GM06990 (cell line): ENCODE results near the gene MPHOSPH6.
"Not testable (repeated sequence)": the region's sequence is repeated elsewhere in the genome, so short reads cannot be mapped to it uniquely, and the experiment has no call there.

Experiments used
- DNase-seq: peaks from one replicate; pipeline ENCODE4 v3.0.0-alpha.2; 2011; ENCODE audit not compliant: insufficient read length; ENCODE audit errors: extremely low read depth
- H3K27me3 ChIP-seq: replicated peaks from 2 replicates; pipeline ENCODE4 v1.6.0; 2011; ENCODE audit warnings: low read length; ENCODE audit not compliant: control insufficient read depth, insufficient read depth
- H3K36me3 ChIP-seq: 2 replicates; pipeline ENCODE4 v1.5.1; 2011; ENCODE audit warnings: low read length; ENCODE audit not compliant: control insufficient read depth, insufficient read depth
- H3K4me3 ChIP-seq: replicated peaks from 2 replicates; pipeline ENCODE4 v1.5.1; 2011; ENCODE audit warnings: low read depth, mild to moderate bottlenecking, control low read depth, low read length
- TF ChIP-seq, protein P1 (sequence below): IDR thresholded peaks from 2 replicates; pipeline ENCODE4 v1.5.1; 2011; ENCODE audit warnings: low read length, control low read depth, mild to moderate bottlenecking, inconsistent platforms; ENCODE audit not compliant: insufficient read depth, poor library complexity, severe bottlenecking

The MPHOSPH6 gene

DNA sequence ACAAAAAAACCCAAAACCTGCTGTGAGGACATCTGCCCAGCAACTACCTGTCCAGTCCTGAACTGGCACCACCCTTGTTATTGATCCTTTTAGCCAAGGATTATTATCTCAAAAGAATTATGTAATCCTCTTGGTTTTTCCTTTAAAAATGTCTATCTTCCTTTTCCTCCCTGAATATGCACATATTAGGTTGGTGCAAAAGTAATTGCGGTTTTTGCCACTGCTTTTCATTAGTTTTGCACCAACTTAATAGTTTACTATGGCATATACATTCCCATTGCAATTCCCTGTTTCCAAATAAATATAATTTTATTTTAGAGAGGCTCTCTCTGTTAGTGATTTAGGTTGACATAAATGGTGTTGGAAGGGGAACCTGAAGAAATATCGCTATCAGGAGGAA, 51.3 kb downstream of the MPHOSPH6 start:
- Histone ChIP-seq H3K36me3 (no peaks in the 10 kb centered on the region), H3K4me3 (no peak overlapping the region), H3K27me3 (no peaks in the 10 kb centered on the region; the same call in 1 of the 2 replicates)
- TF ChIP-seq, protein P1, sequence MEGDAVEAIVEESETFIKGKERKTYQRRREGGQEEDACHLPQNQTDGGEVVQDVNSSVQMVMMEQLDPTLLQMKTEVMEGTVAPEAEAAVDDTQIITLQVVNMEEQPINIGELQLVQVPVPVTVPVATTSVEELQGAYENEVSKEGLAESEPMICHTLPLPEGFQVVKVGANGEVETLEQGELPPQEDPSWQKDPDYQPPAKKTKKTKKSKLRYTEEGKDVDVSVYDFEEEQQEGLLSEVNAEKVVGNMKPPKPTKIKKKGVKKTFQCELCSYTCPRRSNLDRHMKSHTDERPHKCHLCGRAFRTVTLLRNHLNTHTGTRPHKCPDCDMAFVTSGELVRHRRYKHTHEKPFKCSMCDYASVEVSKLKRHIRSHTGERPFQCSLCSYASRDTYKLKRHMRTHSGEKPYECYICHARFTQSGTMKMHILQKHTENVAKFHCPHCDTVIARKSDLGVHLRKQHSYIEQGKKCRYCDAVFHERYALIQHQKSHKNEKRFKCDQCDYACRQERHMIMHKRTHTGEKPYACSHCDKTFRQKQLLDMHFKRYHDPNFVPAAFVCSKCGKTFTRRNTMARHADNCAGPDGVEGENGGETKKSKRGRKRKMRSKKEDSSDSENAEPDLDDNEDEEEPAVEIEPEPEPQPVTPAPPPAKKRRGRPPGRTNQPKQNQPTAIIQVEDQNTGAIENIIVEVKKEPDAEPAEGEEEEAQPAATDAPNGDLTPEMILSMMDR, result no peak
- DNase-seq, result no peak

DNA sequence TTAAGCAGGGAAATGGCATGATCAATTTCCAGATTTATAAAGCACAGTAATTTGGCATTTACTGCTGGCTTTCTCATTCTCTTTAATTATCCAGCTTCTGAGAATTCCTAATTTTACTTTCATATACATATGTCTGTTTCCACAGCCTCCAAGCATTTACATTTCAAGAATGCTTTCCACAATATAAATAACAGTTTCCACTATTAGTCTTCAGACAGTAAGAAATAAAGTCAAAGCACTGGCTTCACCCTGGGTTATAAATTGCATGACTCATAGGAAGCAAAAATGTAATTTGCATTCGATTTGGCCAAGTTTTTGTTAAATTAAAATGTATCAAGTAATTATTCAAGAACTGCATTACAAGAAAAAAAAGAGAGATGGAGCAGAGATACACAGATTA, 53.5 kb downstream of the MPHOSPH6 start:
- TF ChIP-seq, protein P1, result no peak

DNA sequence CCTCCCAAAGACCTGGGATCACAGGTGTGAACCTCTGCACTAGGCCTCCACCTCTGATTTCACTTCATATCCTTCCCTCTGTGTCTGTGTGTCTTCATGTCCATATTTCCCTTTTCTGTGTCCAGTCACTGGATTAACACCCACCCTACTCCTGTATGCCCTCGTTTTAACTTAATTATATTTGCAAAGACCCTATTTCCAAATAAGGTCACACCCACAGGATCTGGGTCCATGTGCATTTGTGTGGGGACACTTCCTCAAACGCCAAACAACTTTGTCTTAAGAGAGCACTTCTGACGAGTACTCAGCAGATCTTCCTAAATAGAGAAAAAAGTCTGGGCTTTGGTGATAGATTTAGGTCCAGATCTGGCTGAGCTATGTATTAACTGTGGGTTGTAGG, 56.3 kb downstream of the MPHOSPH6 start:
- Histone ChIP-seq H3K36me3 (no peaks in the 10 kb centered on the region), H3K4me3 (no peak overlapping the region), H3K27me3 (no peaks in the 10 kb centered on the region; the same call in 1 of the 2 replicates)
- TF ChIP-seq, protein P1, result no peak
- DNase-seq, result no peak

More for the DNA sequence above, 53.5 kb downstream of the MPHOSPH6 start:
- Histone ChIP-seq H3K36me3 (no peaks in the 10 kb centered on the region), H3K4me3 (no peak overlapping the region), H3K27me3 (no peaks in the 10 kb centered on the region; the same call in 1 of the 2 replicates)
- DNase-seq, result no peak

DNA sequence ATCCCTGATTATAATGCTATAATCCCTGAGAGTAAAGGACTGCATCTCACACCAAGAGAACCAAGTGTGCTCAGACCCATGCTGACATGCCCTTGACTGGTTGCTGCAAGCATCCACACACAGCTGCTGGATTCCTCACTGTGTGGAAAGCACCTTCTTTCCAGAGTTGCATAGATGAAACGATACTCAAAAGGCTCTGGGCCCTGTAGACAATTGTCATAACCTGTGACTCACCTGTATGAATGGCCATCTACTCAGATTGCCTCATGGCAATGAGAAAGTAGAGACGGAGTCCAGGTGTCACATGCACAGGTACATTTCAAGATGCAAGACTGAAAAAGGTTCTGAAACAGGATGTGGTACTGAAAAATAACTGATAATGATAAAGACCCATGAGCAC, 58.1 kb downstream of the MPHOSPH6 start:
- Histone ChIP-seq H3K4me3 (no peak overlapping the region), H3K27me3 (no peaks in the 10 kb centered on the region; the same call in 1 of the 2 replicates), H3K36me3 (no peaks in the 10 kb centered on the region)
- no peak for DNase-seq
- TF ChIP-seq, protein P1, result no peak

DNA sequence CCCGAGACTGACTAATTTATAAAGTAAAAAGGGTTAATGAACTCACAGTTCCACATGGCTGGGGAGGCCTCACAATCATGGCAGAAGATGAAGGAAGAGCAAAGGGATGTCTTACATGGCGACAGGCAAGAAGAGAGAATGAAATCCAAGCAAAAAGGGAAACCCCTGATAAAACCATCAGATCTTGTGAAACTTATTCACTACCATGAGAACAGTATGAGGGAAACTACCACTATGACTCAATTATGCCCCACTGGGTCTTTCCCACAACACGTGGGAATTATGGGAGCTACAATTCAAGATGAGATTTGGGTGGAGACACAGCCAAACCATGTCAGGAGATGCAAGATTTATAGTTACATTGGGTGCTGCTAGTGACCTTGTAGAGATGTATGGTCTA, 60.8 kb downstream of the MPHOSPH6 start:
- H3K4me3 ChIP-seq, H3K27me3 ChIP-seq, DNase-seq, H3K36me3 ChIP-seq: not testable (repeated sequence)

DNA sequence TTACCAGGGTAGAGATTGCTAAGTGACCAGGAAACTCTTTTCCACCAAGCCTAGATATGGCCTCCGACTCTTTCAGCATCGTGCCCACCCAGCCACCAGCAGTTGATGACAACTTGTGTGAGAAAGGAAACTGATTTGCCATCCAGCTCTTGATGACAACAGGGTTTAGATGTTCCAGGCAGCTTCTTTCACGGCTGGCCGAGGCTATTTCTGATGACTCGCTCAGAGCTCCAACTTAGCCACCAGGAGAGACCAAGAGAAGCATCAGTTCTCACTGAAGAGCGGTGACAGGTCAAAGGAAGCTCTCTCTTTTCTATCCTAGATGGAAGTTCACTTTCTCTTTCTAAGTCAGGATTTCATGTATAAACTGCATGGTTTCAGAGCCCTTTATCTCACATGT, 61.2 kb downstream of the MPHOSPH6 start:
- DNase-seq, result no peak

More for the DNA sequence above, 61.2 kb downstream of the MPHOSPH6 start:
- Histone ChIP-seq H3K4me3 (no peak overlapping the region), H3K36me3 (no peaks in the 10 kb centered on the region), H3K27me3 (no peaks in the 10 kb centered on the region; the same call in 1 of the 2 replicates)
- TF ChIP-seq, protein P1, result no peak
